ENCODE measurements around the gene EFHD2. TPM values are rescaled to one million over a fixed set of nuclear protein-coding genes. Genes with fewer than 3 reads are reported as not detected.

The EFHD2 gene
- total RNA-seq, 1 experiment from 2014 or later, result 90.8 TPM

DNA sequence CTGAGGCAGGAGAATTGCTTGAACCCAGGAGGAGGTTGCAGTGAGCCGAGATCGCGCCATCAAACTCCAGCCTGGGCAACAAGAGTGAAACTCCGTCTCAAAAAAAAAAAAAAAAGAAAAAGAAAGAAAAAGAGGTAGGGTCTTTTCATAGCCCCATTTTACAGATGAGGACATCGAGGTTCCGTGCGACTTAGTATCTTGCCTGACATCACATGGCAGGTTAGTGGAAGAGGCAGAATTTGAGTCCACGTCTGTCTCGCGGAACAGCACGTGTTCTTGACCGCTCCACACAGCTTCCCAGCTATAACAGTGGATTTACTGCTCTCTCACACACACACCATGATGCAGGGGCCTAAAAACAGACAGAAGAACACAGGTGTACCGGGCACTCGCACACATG is 29.6 kb downstream of the EFHD2 start:
- BruUV-seq (replicated peaks), result no TSS peak
- ChIA-PET CTCF (no interaction called here), POLR2A (no interaction called here)
- Histone ChIP-seq H3K27ac (ENCODE audit: low read length) (no peak overlapping the region), H3K9me3 (ENCODE audit: control insufficient read depth, insufficient read depth, low read depth, low read length) (no peaks in the 10 kb centered on the region), H3K4me1 (ENCODE audit: control insufficient read depth, insufficient read depth, low read length) (no peaks in the 10 kb centered on the region), H3K36me3 (ENCODE audit: control insufficient read depth, insufficient read depth, low read length) (no peaks in the 10 kb centered on the region), H3K4me3 (ENCODE audit: low read depth in 2 of 2, low read length in 2 of 2) (no peak overlapping the region), H3K27me3 (ENCODE audit: control insufficient read depth, insufficient read depth, low read length) (no peaks in the 10 kb centered on the region)
- DNase-seq (ENCODE audit: low read depth, low spot score) (no peak), ATAC-seq (no peak)
- in situ Hi-C loops (cut with HindIII; ENCODE audit: low pct_unique_long_range_greater_than_20kb, low sequenced_read_pairs), result no loop called here
- intact Hi-C loops (cut with micrococcal nuclease; ENCODE audit: unreplicated experiment), result loop anchor here (10.0 kb wide), 1 partner anchor 65 kb away; no protein-coding TSS in a partner anchor
- TF ChIP-seq, protein P1, sequence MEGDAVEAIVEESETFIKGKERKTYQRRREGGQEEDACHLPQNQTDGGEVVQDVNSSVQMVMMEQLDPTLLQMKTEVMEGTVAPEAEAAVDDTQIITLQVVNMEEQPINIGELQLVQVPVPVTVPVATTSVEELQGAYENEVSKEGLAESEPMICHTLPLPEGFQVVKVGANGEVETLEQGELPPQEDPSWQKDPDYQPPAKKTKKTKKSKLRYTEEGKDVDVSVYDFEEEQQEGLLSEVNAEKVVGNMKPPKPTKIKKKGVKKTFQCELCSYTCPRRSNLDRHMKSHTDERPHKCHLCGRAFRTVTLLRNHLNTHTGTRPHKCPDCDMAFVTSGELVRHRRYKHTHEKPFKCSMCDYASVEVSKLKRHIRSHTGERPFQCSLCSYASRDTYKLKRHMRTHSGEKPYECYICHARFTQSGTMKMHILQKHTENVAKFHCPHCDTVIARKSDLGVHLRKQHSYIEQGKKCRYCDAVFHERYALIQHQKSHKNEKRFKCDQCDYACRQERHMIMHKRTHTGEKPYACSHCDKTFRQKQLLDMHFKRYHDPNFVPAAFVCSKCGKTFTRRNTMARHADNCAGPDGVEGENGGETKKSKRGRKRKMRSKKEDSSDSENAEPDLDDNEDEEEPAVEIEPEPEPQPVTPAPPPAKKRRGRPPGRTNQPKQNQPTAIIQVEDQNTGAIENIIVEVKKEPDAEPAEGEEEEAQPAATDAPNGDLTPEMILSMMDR (IDR thresholded peaks at IDR 0.05), result no peak
- TF ChIP-seq SIN3A (IDR thresholded peaks at IDR 0.05; ENCODE audit: borderline replicate concordance, insufficient read depth, low read depth, low read length) (no peak), POLR2AphosphoS5 (IDR thresholded peaks at IDR 0.05; ENCODE audit: low read depth, low read length) (no peak), TCF7L2 (IDR thresholded peaks at IDR 0.05; ENCODE audit: low read depth, low read length) (no peak)
- TF ChIP-seq, protein P2, sequence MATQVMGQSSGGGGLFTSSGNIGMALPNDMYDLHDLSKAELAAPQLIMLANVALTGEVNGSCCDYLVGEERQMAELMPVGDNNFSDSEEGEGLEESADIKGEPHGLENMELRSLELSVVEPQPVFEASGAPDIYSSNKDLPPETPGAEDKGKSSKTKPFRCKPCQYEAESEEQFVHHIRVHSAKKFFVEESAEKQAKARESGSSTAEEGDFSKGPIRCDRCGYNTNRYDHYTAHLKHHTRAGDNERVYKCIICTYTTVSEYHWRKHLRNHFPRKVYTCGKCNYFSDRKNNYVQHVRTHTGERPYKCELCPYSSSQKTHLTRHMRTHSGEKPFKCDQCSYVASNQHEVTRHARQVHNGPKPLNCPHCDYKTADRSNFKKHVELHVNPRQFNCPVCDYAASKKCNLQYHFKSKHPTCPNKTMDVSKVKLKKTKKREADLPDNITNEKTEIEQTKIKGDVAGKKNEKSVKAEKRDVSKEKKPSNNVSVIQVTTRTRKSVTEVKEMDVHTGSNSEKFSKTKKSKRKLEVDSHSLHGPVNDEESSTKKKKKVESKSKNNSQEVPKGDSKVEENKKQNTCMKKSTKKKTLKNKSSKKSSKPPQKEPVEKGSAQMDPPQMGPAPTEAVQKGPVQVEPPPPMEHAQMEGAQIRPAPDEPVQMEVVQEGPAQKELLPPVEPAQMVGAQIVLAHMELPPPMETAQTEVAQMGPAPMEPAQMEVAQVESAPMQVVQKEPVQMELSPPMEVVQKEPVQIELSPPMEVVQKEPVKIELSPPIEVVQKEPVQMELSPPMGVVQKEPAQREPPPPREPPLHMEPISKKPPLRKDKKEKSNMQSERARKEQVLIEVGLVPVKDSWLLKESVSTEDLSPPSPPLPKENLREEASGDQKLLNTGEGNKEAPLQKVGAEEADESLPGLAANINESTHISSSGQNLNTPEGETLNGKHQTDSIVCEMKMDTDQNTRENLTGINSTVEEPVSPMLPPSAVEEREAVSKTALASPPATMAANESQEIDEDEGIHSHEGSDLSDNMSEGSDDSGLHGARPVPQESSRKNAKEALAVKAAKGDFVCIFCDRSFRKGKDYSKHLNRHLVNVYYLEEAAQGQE (IDR thresholded peaks at IDR 0.05; ENCODE audit: insufficient read depth in 1 of 2, low read depth in 2 of 2, low read length in 1 of 2), result no peak

DNA sequence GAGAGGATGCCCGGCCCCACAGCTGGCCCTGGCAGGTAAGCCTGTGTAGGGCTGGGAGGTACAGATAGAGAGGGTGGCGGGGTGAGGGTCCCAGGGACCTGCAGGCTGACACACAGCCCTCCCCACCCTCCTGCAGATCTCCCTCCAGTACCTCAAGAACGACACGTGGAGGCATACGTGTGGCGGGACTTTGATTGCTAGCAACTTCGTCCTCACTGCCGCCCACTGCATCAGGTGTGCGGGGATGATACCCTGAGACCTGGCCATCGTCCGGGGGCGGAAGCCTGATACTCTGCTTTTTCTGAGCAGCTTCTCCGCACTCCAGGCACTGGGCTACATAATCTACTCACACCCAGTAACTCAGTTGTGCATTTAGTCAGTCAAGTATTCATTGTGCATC is 30.7 kb downstream of the EFHD2 start:
- POLR2A ChIA-PET, result no interaction called here
- H3K27me3 ChIP-seq (ENCODE audit: control insufficient read depth, insufficient read depth, low read length), result no peaks in the 10 kb centered on the region
- TF ChIP-seq, protein P2 (IDR thresholded peaks at IDR 0.05; ENCODE audit: insufficient read depth in 1 of 2, low read depth in 2 of 2, low read length in 1 of 2), result no peak
- TF ChIP-seq SIN3A (IDR thresholded peaks at IDR 0.05; ENCODE audit: borderline replicate concordance, insufficient read depth, low read depth, low read length) (no peak), POLR2AphosphoS5 (IDR thresholded peaks at IDR 0.05; ENCODE audit: low read depth, low read length) (no peak), TCF7L2 (IDR thresholded peaks at IDR 0.05; ENCODE audit: low read depth, low read length) (no peak)
- TF ChIP-seq, protein P1 (IDR thresholded peaks at IDR 0.05), result no peak
- intact Hi-C loops (cut with micrococcal nuclease; ENCODE audit: unreplicated experiment), result no loop called here
- CTCF ChIA-PET, result no interaction called here
- H3K36me3 ChIP-seq (ENCODE audit: control insufficient read depth, insufficient read depth, low read length), result no peaks in the 10 kb centered on the region
- H3K27ac ChIP-seq (ENCODE audit: low read length), result no peak overlapping the region
- DNase-seq (ENCODE audit: low read depth, low spot score) (no peak), ATAC-seq (no peak)
- no TSS peak for BruUV-seq (replicated peaks)
- no peak overlapping the region for H3K4me3 ChIP-seq (ENCODE audit: low read depth in 2 of 2, low read length in 2 of 2)
- in situ Hi-C loops (cut with HindIII; ENCODE audit: low pct_unique_long_range_greater_than_20kb, low sequenced_read_pairs), result no loop called here
- H3K4me1 ChIP-seq (ENCODE audit: control insufficient read depth, insufficient read depth, low read length), result no peaks in the 10 kb centered on the region
- H3K9me3 ChIP-seq (ENCODE audit: control insufficient read depth, insufficient read depth, low read depth, low read length), result no peaks in the 10 kb centered on the region
